ENCODE data around the gene RNF223.

- TF ChIP-seq CTCF (IDR thresholded peaks at IDR 0.05; ENCODE audit: low read depth, low read length), result no peak
- TF ChIP-seq EZH2phosphoT487 (IDR thresholded peaks at IDR 0.05; ENCODE audit: low read depth), result no peak
Observed at GRCh38 chr1:1110561-1110971, 36.5 kb upstream of the RNF223 start.

Data from OCI-LY3 (cell line).